Fibroblast of upper back skin (primary cell): Measurements from ENCODE around the gene ZNF668.

Source experiments
- DNase-seq: peaks from one replicate; pipeline ENCODE4 v3.0.0-alpha.2; 2013

ZNF668 gene

DNA sequence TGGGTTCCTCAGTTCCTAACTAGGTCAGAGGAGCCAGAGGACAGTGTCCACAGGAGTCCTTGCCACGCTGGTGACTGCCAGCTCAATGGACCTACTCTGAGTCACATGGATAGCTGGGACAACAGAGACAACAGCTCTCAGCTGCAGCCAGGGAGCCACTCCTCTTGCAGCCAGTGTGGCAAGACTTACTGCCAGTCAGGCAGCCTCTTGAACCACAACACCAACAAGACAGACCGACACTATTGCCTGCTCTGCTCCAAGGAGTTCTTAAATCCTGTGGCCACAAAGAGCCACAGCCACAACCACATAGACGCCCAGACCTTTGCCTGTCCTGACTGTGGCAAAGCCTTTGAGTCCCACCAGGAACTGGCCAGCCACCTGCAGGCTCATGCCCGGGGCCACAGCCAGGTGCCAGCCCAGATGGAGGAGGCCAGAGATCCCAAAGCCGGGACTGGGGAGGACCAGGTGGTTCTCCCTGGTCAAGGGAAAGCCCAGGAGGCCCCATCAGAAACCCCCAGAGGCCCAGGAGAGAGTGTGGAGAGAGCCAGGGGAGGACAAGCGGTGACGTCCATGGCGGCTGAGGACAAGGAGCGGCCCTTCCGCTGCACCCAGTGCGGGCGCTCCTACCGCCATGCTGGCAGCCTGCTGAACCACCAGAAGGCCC is 6.8 kb upstream of the ZNF668 start:
- no peak for DNase-seq

GRCh38 chr16:31080035-31080629 is 6.1 kb upstream of the ZNF668 start:
- no peak for DNase-seq

GRCh38 chr16:31079342-31079944 is 5.4 kb upstream of the ZNF668 start:
- DNase-seq: no peak

- DNase-seq: no peak
Observed at GRCh38 chr16:31078597-31079341, 4.7 kb upstream of the ZNF668 start.

DNA sequence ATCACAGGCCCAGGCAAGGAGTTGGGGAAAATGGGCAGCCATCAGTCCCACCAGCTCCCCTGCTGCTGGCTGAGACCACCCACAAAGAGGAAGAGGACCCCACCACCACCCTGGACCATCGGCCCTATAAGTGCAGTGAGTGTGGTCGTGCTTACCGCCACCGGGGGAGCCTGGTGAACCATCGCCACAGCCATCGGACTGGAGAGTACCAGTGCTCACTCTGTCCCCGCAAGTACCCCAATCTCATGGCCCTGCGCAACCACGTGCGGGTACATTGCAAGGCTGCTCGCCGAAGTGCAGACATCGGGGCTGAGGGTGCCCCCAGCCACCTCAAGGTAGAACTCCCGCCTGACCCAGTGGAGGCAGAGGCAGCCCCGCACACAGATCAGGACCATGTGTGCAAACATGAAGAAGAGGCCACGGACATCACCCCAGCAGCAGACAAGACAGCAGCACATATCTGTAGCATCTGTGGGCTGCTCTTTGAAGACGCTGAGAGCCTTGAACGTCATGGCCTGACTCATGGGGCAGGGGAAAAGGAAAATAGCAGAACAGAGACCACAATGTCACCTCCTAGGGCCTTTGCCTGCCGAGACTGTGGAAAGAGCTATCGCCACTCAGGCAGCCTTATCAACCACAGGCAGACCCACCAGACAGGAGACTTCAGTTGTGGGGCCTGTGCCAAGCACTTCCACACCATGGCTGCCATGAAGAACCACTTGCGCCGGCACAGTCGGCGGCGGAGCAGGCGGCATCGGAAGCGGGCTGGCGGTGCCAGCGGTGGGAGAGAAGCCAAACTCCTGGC is 3.8 kb upstream of the ZNF668 start:
- DNase-seq: no peak

DNA sequence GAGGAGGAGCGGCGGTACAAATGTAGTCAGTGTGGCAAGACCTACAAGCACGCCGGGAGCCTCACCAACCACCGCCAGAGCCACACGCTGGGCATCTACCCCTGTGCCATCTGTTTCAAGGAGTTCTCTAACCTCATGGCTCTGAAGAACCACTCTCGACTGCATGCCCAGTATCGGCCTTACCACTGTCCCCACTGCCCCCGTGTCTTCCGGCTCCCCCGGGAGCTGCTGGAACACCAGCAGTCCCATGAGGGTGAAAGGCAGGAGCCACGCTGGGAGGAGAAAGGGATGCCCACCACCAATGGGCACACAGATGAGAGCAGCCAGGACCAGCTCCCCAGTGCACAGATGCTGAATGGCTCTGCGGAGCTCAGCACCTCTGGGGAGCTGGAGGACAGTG is 3.0 kb upstream of the ZNF668 start:
- no peak for DNase-seq

- no peak for DNase-seq
Observed at GRCh38 chr16:31076319-31076718, 2.3 kb upstream of the ZNF668 start.

DNA sequence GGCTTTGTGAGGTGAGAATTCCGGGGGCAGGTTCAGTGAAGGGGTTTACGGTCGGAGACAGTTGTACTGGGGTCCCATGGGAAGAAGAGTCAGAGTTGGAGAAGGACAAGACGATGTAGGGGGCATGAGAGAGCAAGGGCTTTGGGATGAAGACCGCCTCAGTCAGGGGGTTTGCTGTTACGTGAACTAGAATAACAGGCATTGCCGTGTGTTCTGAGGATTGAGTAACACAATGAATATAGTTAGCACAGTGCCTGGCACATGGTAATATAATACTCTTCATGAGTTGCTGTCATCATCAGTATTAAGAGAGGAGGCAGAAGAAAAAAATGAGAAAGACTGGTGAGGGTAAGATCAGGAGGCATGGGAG is 759 bp upstream of the ZNF668 start:
- no peak for DNase-seq

DNA sequence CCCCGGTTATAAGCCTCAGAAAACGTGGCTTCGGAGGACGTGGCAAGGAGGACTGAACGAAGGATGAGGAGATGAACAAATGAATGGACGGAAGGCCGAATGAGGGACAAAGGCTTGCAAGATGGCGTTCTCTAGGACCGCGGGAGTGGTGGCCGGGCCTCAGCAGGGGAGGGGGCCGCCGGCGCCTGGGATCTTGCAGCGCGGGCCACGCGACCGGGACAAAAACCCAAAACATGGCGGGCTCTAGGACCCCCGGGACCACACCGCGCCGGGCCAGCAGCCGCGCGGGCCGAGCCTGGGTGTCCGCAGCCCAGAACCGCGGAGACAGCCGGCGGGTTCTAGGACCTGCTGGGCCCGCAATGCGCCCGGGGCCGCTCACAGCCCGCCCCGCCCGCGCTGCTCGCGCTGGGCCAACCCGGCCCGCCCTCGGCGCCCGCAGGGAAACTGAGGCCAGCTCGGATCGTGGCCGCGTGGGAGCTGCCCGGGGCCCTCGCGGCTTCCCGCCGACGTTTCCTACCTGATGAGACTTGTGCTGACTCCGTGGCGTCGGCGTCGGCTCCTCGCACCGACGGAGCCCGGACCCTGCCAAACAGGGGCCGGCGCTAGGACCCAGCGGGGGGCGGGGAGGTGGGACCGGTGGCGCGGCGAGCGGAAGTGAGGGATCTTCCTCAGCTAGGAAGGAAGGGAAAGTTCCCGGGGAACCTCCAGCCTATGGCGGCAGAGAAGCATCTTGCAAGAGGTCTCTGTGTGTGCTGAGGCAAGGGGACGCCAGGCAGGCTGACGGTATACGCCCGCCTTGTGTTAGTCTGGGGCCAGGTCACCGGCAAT is 684 bp downstream of the ZNF668 start:
- DNase-seq: peak; percentile 87

DNA sequence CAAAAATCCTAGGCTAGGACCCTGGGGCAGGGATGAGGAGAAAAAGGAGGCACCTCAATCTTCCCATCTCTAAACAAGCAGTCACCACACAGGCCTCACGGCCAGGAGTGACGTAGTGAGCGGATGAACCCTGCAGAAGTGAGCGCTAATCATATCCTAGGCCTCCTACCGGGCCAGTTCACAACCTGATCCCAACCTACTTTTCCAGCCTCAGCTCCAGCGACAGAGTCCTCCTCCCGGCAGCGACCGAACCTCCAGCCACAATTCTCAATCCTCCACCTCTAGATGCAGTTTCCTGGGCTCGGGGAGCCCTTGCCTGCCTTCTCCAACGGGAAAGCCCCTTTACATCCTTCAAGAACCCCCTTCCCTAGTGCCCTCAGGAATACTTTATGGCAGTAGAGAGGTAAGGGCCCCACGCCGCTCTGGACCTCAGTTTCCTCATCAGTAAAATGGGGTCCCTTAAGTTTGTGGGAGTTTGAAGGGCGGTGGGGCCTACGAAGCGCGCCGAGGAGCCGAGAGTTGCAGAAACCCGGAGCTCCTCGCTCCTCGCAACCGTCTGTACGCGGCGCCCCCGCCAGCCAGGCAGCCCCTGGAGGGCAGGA is 1.4 kb downstream of the ZNF668 start:
- peak; percentile 22 for DNase-seq

DNA sequence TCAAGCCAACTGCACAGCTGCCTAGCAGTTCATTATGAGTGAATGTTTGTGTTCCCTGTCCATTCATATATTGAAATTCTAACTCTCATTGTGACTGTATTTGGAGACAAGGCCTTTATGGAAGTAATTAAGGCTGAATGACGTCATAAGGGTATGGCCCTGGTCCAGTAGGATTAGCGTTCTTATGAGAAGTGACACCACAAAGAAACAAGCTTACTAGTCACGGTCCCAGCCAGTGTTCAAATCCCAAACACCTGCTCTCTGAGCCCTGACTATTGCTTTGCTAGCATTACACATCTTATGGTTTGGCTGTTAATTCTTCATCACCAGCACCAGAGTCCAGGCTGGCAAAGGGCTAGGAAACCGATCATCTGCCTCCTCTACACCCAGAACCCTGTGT is 2.2 kb downstream of the ZNF668 start:
- DNase-seq: peak; percentile 84

DNA sequence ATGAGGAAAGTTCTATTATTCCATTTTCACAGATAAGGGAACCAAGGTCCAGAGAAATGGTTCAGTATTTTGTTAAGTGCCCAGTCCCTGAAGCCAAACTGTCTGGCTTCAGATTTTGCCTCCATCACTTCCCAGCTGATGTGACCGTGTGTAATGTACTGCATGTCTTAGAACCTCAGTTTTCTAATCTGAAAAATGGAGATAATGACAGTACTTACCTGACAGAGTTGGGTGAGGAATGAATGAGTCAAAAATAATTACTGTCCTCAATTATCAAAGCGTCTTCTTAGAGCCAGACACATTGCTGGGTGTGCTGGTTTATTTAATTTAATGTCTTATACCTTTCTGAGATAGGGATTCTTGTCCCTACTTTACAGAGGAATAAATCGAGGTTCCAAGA is 6.7 kb downstream of the ZNF668 start:
- DNase-seq: no peak

- peak; percentile 96 for DNase-seq
Observed at GRCh38 chr16:31064882-31065461, 9.1 kb downstream of the ZNF668 start.

- no peak for DNase-seq
Observed at GRCh38 chr16:31063843-31064611, 10.0 kb downstream of the ZNF668 start.

DNA sequence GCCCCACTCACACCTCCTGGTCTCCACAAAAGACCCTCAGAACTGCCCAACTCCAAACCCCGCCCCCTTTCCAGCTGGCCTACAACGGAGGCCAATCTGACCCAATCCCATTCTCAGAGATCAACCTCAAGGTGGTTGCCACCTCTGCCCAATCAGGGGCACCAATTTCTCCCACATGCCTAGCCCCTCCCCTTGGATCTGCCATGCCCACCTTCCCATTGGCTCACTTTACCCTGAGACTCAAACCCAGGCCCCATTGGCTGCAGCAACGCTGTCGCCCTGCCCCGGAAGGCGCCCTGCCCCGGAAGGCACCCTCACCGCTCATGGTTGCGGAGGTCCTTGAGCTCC is 10.6 kb downstream of the ZNF668 start:
- no peak for DNase-seq

GRCh38 chr16:31061813-31062440 is 12.1 kb downstream of the ZNF668 start:
- DNase-seq: no peak

- DNase-seq: no peak
Observed at GRCh38 chr16:31061126-31061812, 12.8 kb downstream of the ZNF668 start.

GRCh38 chr16:31055613-31056012 is 18.4 kb downstream of the ZNF668 start:
- no peak for DNase-seq

DNA sequence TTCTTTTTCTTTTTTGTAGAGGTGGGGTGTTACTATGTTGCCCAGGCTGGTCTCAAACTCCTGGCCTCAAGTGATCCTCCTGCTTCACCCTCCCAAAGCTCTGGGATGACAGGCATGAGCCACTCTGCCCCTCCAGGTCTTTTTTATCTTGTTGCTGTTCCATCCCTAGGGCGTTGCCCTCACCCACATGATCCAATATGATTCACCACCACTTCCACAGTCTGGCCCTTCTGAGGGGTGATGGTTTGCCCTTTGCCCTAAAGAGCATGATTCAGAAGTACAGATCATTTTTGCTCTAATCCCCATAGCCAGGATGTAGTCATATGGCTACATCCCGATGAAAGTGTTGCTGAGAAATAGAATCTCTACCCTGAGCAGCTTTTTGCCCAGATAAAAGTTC is 21.9 kb downstream of the ZNF668 start:
- DNase-seq: peak; percentile 90
